HepG2 (cell line): ENCODE measurements around the gene ARR3. TPM values are rescaled to one million over a fixed set of nuclear protein-coding genes. Genes with fewer than 3 reads are reported as not detected.

ENCODE experiments used
- ARID5B ChIP-seq: IDR thresholded peaks from 2 replicates; pipeline ENCODE4 v1.4.0; 2020; ENCODE audit warnings: mild to moderate bottlenecking, missing genetic modification reagents
- CSRNP1 ChIP-seq: sonication (generic); formaldehyde crosslinking; IDR thresholded peaks from 2 replicates; pipeline ENCODE4 v1.8.1; 2023; ENCODE audit warnings: mild to moderate bottlenecking, missing genetic modification reagents
- EP300 ChIP-seq, 3 experiments: sonication (generic) in 1 of 3; formaldehyde crosslinking in 1 of 3; IDR thresholded peaks; 2 replicates each; pipeline versions ENCODE4 v1.5.1 to v1.6.1; 2011 to 2020; ENCODE audit warnings: low read depth in 2 of 3, low read length in 2 of 3, borderline replicate concordance in 1 of 3, improper control_type of control experiment in 1 of 3, mild to moderate bottlenecking in 1 of 3, missing genetic modification reagents in 1 of 3, moderate library complexity in 1 of 3
- FOSL2 ChIP-seq: sonication (generic); formaldehyde crosslinking; IDR thresholded peaks from 2 replicates; pipeline ENCODE4 v1.4.0; 2020; ENCODE audit warnings: missing genetic modification reagents
- FOXA1 ChIP-seq, 2 experiments: fragments of 450-650 bp in 1 of 2; sonication (generic) in 1 of 2; formaldehyde crosslinking in 1 of 2; IDR thresholded peaks; 2 replicates each; pipeline versions ENCODE4 v1.4.0 to v1.6.1; 2016 to 2020; ENCODE audit warnings: missing genetic modification reagents in 1 of 2
- FOXA3 ChIP-seq: IDR thresholded peaks from 2 replicates; pipeline ENCODE4 v1.6.1; 2016; ENCODE audit warnings: missing genetic modification reagents, missing compliant biosample characterization
- GATAD2A ChIP-seq: IDR thresholded peaks from 2 replicates; pipeline ENCODE4 v1.6.1; 2016
- HNF4A ChIP-seq: sonication (generic); formaldehyde crosslinking; IDR thresholded peaks from 2 replicates; pipeline ENCODE4 v1.4.0; 2020; ENCODE audit warnings: missing genetic modification reagents
- NR2F6 ChIP-seq, 2 experiments: IDR thresholded peaks; 2 replicates each; pipeline ENCODE4 v1.6.1; 2016; ENCODE audit warnings: antibody characterized with exemption in 1 of 2, mild to moderate bottlenecking in 1 of 2
- RFX1 ChIP-seq: fragments of 450-650 bp; IDR thresholded peaks from 2 replicates; pipeline ENCODE4 v1.6.1; 2017
- TMF1 ChIP-seq: sonication (generic); formaldehyde crosslinking; IDR thresholded peaks from 2 replicates; pipeline ENCODE4 v1.8.1; 2022; ENCODE audit warnings: low read depth, missing genetic modification reagents
- ZSCAN29 ChIP-seq: sonication (generic); formaldehyde crosslinking; conservative IDR thresholded peaks from 2 replicates; pipeline ENCODE4 v1.4.0; 2020; ENCODE audit warnings: mild to moderate bottlenecking, missing genetic modification reagents
- polyA plus RNA-seq, 8 experiments: library from polyadenylated mRNA; depleted of rRNA in 3 of 8; stranded (reverse) in 7 of 8; unstranded in 1 of 8; fragments of >200 nt; fragmentation: Illumina TruSeq in 4 of 8; extraction: Trizol in 4 of 8; gene quantifications; 2 replicates each; pipeline versions ENCODE4 v1.2.1 to v1.2.3, GENCODE V29; 2011 to 2016; ENCODE audit warnings: low read depth in 4 of 8, missing spikeins in 1 of 8, mixed read lengths in 1 of 8; ENCODE audit not compliant: insufficient read depth in 1 of 8
- total RNA-seq, 5 experiments: library from RNA; depleted of rRNA; stranded (reverse); fragments of >200 nt; fragmentation: Illumina TruSeq; extraction: Trizol; gene quantifications; 2 replicates each; pipeline ENCODE4 v1.2.3, GENCODE V29; 2016; ENCODE audit warnings: low read depth in 1 of 5

The ARR3 gene
- total and polyA plus RNA-seq, 2 of the 13 experiments (the other 11 are each of a cell fraction or from before 2014, with no cell fraction given): not detected

- TF ChIP-seq NR2F6 (IDR thresholded peaks at IDR 0.05): 0 out of 2 replicates have a peak, but pooled peaks have one; percentile 33
- no peak for TF ChIP-seq NR2F6 (CRISPR knock-in tag; IDR thresholded peaks at IDR 0.05)
- peak; percentile 65 for TF ChIP-seq GATAD2A (CRISPR knock-in tag)
- TF ChIP-seq CSRNP1 (CRISPR knock-in tag): no peak
- no peak for TF ChIP-seq ZSCAN29
- no peak for TF ChIP-seq TMF1 (CRISPR knock-in tag)
- TF ChIP-seq ARID5B (CRISPR knock-in tag): peak; percentile 65
- no peak for TF ChIP-seq FOXA1 (IDR thresholded peaks at IDR 0.05)
- TF ChIP-seq FOXA1 (CRISPR knock-in tag; IDR thresholded peaks at IDR 0.05): peak; percentile 49
- no peak for TF ChIP-seq RFX1
- TF ChIP-seq FOXA3 (CRISPR knock-in tag): peak; percentile 62
- peak in 1 of 2 experiments; percentile 74; a peak in 2 of 4 replicates for TF ChIP-seq EP300 (IDR thresholded peaks at IDR 0.05; ENCODE audit: low read depth in 2 of 2, low read length in 2 of 2)
- no peak for TF ChIP-seq EP300 (CRISPR knock-in tag; IDR thresholded peaks at IDR 0.05; ENCODE audit: borderline replicate concordance)
- 0 out of 2 replicates have a peak, but pooled peaks have one; percentile 11 for TF ChIP-seq HNF4A
- TF ChIP-seq FOSL2 (CRISPR knock-in tag): peak; percentile 82
Observed at GRCh38 chrX:70254909-70255308, 13.2 kb upstream of the ARR3 start (continued).
